Measurements from ENCODE around the gene SH3TC2. TPM values are rescaled to one million over a fixed set of nuclear protein-coding genes. Genes with fewer than 3 reads are reported as not detected.

Gene SH3TC2
- total and polyA plus RNA-seq, 2 of the 4 experiments (the other 2 are of a cell fraction) = 3.4 to 7.9 TPM

GRCh38 chr5:148956477-148957385 lies 106.1 kb downstream of the SH3TC2 start:
- Histone ChIP-seq H2AFZ (replicated peaks; ENCODE audit: low read length, poor library complexity) (peak overlapping the region; percentile 35), H4K20me1 (ENCODE audit: insufficient read depth, low read length) (no peaks in the 10 kb centered on the region), H3K56ac (ENCODE audit: extremely low read depth, insufficient read depth, low read length) (no peak overlapping the region), H4K91ac (ENCODE audit: insufficient read depth, low read depth, low read length) (no peak overlapping the region), H2BK120ac (ENCODE audit: low read depth, low read length) (no peak overlapping the region), H3K9me3 (ENCODE audit: control insufficient read depth, insufficient read depth, low read length) (no peaks in the 10 kb centered on the region), H2AK9ac (replicated peaks; ENCODE audit: low read depth, low read length, poor library complexity) (no peak overlapping the region), H2BK15ac (ENCODE audit: low read depth, low read length) (no peak overlapping the region; the same call in 2 of the 3 replicates), H2AK5ac (ENCODE audit: low read depth, low read length) (no peak overlapping the region), H3K36me3 (ENCODE audit: control insufficient read depth, insufficient read depth, low read length) (no peaks in the 10 kb centered on the region), H3K4me2 (ENCODE audit: low read depth, low read length) (no peak overlapping the region), H2BK20ac (ENCODE audit: low read depth, low read length) (no peak overlapping the region), H3K23ac (ENCODE audit: low read depth, low read length) (no peak overlapping the region), H3K27ac (ENCODE audit: insufficient read depth, low read length) (no peak overlapping the region), H3K9me1 (ENCODE audit: insufficient read depth, low read length) (peaks cover 7% of the 10 kb centered on the region), H4K8ac (ENCODE audit: low read depth in 2 of 2, low read length in 2 of 2) (no peak overlapping the region), H3K18ac (ENCODE audit: low read depth, low read length) (no peak overlapping the region), H3K4me1 (ENCODE audit: control insufficient read depth, insufficient read depth, low read length) (no peaks in the 10 kb centered on the region), H3K4me3 (ENCODE audit: insufficient read depth, low read depth, low read length) (no peak overlapping the region), H2BK5ac (ENCODE audit: low read depth, low read length, poor library complexity, severe bottlenecking) (no peak overlapping the region), H3K14ac (replicated peaks; ENCODE audit: low read depth, low read length) (no peak overlapping the region), H3K9ac (ENCODE audit: low read depth, low read length) (no peak overlapping the region), H3K79me1 (ENCODE audit: low read depth in 1 of 2, low read length in 2 of 2) (no peaks in the 10 kb centered on the region), H4K5ac (ENCODE audit: low read depth, low read length) (no peak overlapping the region), H3K27me3 (ENCODE audit: control insufficient read depth, insufficient read depth, low read length) (no peaks in the 10 kb centered on the region), H3K4ac (ENCODE audit: low read depth, low read length) (no peak overlapping the region)
- CTCF ChIA-PET = interaction anchor here (0.7 to 2.2 kb wide), 16 partner anchors 10 to 222 kb away, joined by 3 to 17 read pairs (median 5); partner anchors contain the start of gene ADRB2
- in situ Hi-C loops (cut with MboI; ENCODE audit: low sequenced_read_pairs) = no loop called here
- intact Hi-C loops (cut with micrococcal nuclease) = loop anchor here (1.0 to 2.0 kb wide), 5 partner anchors 42 to 215 kb away; no protein-coding TSS in a partner anchor
- peak; percentile 49 for DNase-seq
- no TSS peak for BruUV-seq (replicated peaks)
- no CpG with 5 or more reads among the region's 3 CpGs for WGBS, 2 experiments (ENCODE audit: extremely low coverage in 2 of 2, insufficient read length in 1 of 2)
- no peak for ATAC-seq (ENCODE audit: low read depth)
- POLR2A ChIA-PET (ENCODE audit: unreplicated experiment) = no interaction called here
- dilution Hi-C loops (cut with HindIII; ENCODE audit: low sequenced_read_pairs, unreplicated experiment) = no loop called here
- TF ChIP-seq MAZ (IDR thresholded peaks at IDR 0.05; ENCODE audit: borderline replicate concordance, low read depth, low read length) (no peak), ELK1 (IDR thresholded peaks at IDR 0.05; ENCODE audit: borderline replicate concordance, low read depth, low read length) (no peak), MXI1 (IDR thresholded peaks at IDR 0.05; ENCODE audit: borderline replicate concordance, low read depth, low read length) (no peak), SMC3 (IDR thresholded peaks at IDR 0.05; ENCODE audit: low read depth, low read length) (no peak), RFX5 (IDR thresholded peaks at IDR 0.05; ENCODE audit: low read depth, low read length) (no peak), RCOR1 (IDR thresholded peaks at IDR 0.05; ENCODE audit: insufficient replicate concordance, low read length) (no peak), FOS (IDR thresholded peaks at IDR 0.05; ENCODE audit: low read depth, low read length) (no peak), MAFK (IDR thresholded peaks at IDR 0.05; ENCODE audit: low read depth, low read length) (no peak), RAD21 (IDR thresholded peaks at IDR 0.05; ENCODE audit: low read length) (no peak), CHD1 (IDR thresholded peaks at IDR 0.05; ENCODE audit: low read depth, low read length) (no peak), NFE2L2 (IDR thresholded peaks at IDR 0.05; ENCODE audit: low read depth, low read length) (no peak), BHLHE40 (IDR thresholded peaks at IDR 0.05; ENCODE audit: low read depth, low read length) (no peak), USF2 (IDR thresholded peaks at IDR 0.05; ENCODE audit: low read depth, low read length) (no peak), POLR2A (IDR thresholded peaks at IDR 0.05; ENCODE audit: low read depth, low read length) (no peak), CEBPB (IDR thresholded peaks at IDR 0.05; ENCODE audit: low read depth, low read length) (no peak)

Measured in IMR-90 (cell line).